ENCODE results near the gene CXXC4. TPM values are rescaled to one million over a fixed set of nuclear protein-coding genes. Genes with fewer than 3 reads are reported as not detected.

The CXXC4 gene
- total and polyA plus RNA-seq, 7 donors = 0.45 to 4.3 (median 2.2) TPM

GRCh38 chr4:104444685-104445084 is 50.0 kb downstream of the CXXC4 start:
- intact Hi-C loops (cut with DNase I) = no loop called here
- Histone ChIP-seq H3K4me1 (no peaks in the 10 kb centered on the region), H3K27me3 (no peaks in the 10 kb centered on the region)

GRCh38 chr4:104436542-104436941 is 58.2 kb downstream of the CXXC4 start:
- H3K9me3 ChIP-seq = no peaks in the 10 kb centered on the region
- H3K4me1 ChIP-seq = no peaks in the 10 kb centered on the region
- TF ChIP-seq CTCF (IDR thresholded peaks at IDR 0.05) = no peak
- TF ChIP-seq POLR2AphosphoS5 (IDR thresholded peaks at IDR 0.05) = no peak
- TF ChIP-seq POLR2A (IDR thresholded peaks at IDR 0.05) = no peak
- TF ChIP-seq EP300 (IDR thresholded peaks at IDR 0.05) = no peak
- no peaks in the 10 kb centered on the region for H3K36me3 ChIP-seq
- no peak overlapping the region for H3K27ac ChIP-seq
- 84 to 90% methylated on average over 2 of the region's 2 CpGs for WGBS, 2 donors
- DNase-seq = no peak
- intact Hi-C loops (cut with DNase I) = no loop called here
- no peak overlapping the region for H3K4me3 ChIP-seq
- no peaks in the 10 kb centered on the region for H3K27me3 ChIP-seq

More at GRCh38 chr4:104444685-104445084, 50.0 kb downstream of the CXXC4 start:
- Histone ChIP-seq H3K9me3 (no peaks in the 10 kb centered on the region), H3K27ac (no peak overlapping the region), H3K4me3 (no peak overlapping the region), H3K36me3 (no peaks in the 10 kb centered on the region)
- TF ChIP-seq CTCF (IDR thresholded peaks at IDR 0.05) (no peak), POLR2AphosphoS5 (IDR thresholded peaks at IDR 0.05) (no peak), EP300 (IDR thresholded peaks at IDR 0.05) (no peak), POLR2A (IDR thresholded peaks at IDR 0.05) (no peak)
- no peak for DNase-seq
- 59 to 89% methylated on average over 2 of the region's 2 CpGs for WGBS, 2 donors

- no peak overlapping the region for H3K4me3 ChIP-seq
- TF ChIP-seq CTCF (IDR thresholded peaks at IDR 0.05) (no peak), POLR2A (IDR thresholded peaks at IDR 0.05) (no peak), EP300 (IDR thresholded peaks at IDR 0.05) (no peak), POLR2AphosphoS5 (IDR thresholded peaks at IDR 0.05) (no peak)
- no peaks in the 10 kb centered on the region for H3K9me3 ChIP-seq
- intact Hi-C loops (cut with DNase I) = no loop called here
- H3K36me3 ChIP-seq = no peaks in the 10 kb centered on the region
- no peaks in the 10 kb centered on the region for H3K4me1 ChIP-seq
- no peaks in the 10 kb centered on the region for H3K27me3 ChIP-seq
- no peak overlapping the region for H3K27ac ChIP-seq
- 78 to 83% methylated on average over 2 of the region's 2 CpGs for WGBS, 2 donors
- DNase-seq = no peak
Measured at GRCh38 chr4:104429150-104429741, 65.4 kb downstream of the CXXC4 start.

- Histone ChIP-seq H3K4me3 (no peak overlapping the region), H3K4me1 (no peaks in the 10 kb centered on the region), H3K9me3 (no peaks in the 10 kb centered on the region), H3K27me3 (no peaks in the 10 kb centered on the region), H3K36me3 (no peaks in the 10 kb centered on the region), H3K27ac (no peak overlapping the region)
- no peak for DNase-seq
- intact Hi-C loops (cut with DNase I) = no loop called here
- TF ChIP-seq POLR2AphosphoS5 (IDR thresholded peaks at IDR 0.05) = no peak
- TF ChIP-seq POLR2A (IDR thresholded peaks at IDR 0.05) = no peak
- TF ChIP-seq EP300 (IDR thresholded peaks at IDR 0.05) = no peak
- no peak for TF ChIP-seq CTCF (IDR thresholded peaks at IDR 0.05)
- 71 to 82% methylated on average over 2 of the region's 2 CpGs for WGBS, 2 donors
Measured at GRCh38 chr4:104425948-104426347, 68.7 kb downstream of the CXXC4 start.

- no peaks in the 10 kb centered on the region for H3K9me3 ChIP-seq
- H3K4me1 ChIP-seq = no peaks in the 10 kb centered on the region
- TF ChIP-seq POLR2AphosphoS5 (IDR thresholded peaks at IDR 0.05) (no peak), CTCF (IDR thresholded peaks at IDR 0.05) (no peak), POLR2A (IDR thresholded peaks at IDR 0.05) (no peak), EP300 (IDR thresholded peaks at IDR 0.05) (no peak)
- no peaks in the 10 kb centered on the region for H3K27me3 ChIP-seq
- H3K27ac ChIP-seq = no peak overlapping the region
- H3K4me3 ChIP-seq = peak overlapping the region; percentile 7 to 30 (median 26)
- intact Hi-C loops (cut with DNase I) = no loop called here
- WGBS, 2 donors = 6 to 39% methylated on average over 8 of the region's 8 CpGs
- no peaks in the 10 kb centered on the region for H3K36me3 ChIP-seq
- no peak for DNase-seq
Measured at GRCh38 chr4:104424989-104425388, 69.7 kb downstream of the CXXC4 start.
